ENCODE data around the gene TNFSF18.
"Not testable (repeated sequence)": the region's sequence is repeated elsewhere in the genome, so short reads cannot be mapped to it uniquely, and the experiment has no call there.

TNFSF18 gene, protein sequence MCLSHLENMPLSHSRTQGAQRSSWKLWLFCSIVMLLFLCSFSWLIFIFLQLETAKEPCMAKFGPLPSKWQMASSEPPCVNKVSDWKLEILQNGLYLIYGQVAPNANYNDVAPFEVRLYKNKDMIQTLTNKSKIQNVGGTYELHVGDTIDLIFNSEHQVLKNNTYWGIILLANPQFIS

DNA sequence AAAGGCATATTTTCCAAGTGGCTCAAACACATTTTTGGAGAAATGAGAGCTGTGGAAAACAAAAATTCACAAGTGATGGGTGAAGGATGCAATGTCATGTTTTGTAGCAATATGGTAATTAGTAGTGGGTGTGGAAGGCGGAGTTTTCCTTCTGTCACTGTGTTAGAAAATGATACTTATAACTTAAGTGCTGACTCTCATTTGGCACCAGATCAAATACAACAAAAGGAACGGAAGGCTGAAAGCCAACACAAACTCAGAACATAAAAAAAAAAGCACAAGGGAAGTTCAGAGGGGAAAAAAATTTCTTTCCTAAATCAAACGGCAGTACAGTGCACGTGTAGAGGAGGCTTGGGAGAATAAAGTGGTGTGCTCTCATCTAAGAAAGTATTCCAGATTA is at the start of gene TNFSF18:
Gene TNFSF18, minus strand, starts transcription at position 77 of the 400 bp plus-strand sequence. Its CDS starts 45 bp downstream, at position 32.
- no peak for DNase-seq

- no peak for DNase-seq
These were observed 48.4 kb upstream of the TNFSF18 start for GRCh38 chr1:173099166-173099565.

DNA sequence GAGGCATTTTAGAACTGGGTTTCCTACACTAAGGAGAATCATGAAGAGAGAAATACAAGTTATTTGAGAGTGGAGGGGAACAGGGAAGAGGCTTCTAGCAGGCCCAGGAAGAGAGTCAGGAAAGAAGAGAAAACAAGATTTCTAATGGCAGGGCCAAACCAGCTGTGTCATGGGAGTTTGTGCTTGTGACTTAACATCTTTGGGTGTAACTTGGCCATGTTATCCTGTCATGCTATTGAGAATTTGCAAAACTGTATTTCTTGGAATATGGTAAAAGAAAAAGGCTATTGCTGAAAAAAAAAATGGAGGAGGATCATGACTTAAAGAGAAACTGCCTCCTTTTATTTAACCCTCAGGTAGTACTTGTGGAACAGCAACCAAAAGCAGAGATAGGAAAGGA is 47.4 kb upstream of the TNFSF18 start:
- no peak for DNase-seq

- DNase-seq = no peak
These were observed 46.3 kb upstream of the TNFSF18 start for GRCh38 chr1:173097001-173097400.

DNA sequence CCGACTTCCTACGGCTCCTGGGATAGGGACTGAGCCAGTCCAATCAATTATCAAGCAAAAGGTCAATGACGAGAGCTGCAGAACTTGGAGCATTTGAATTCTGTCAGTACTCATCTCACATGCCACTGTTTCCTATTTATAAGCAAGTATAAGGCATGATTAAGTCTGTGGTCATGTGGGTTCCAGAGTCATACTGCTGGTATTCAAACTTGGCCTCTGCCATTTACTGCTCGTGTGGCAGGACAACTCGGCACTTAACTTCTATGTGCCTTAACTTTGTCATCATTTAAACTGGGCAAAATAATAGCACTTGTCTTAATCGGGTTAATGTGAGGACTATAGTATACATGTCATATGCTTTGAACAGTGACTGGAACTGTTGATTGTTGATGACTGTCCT is 44.9 kb upstream of the TNFSF18 start:
- no peak for DNase-seq

DNA sequence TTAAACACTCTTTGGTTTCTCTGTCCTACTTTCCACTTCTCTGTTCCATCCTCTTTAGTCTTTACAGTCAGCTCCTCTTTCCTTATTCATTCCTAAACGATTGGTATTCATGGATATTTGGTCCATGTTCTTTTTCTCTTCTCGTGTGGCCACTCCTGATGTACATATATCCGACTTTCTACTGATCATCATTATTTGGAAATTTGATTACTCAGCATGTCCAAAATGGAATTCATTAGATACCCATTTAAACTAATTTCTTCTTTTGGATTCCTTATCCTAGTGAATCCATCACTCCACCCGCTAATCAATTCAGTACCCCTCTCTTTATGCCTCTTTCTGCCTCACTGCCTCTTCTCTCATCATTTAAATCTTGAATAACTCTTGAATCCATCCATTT is 43.8 kb upstream of the TNFSF18 start:
- no peak for DNase-seq

DNA sequence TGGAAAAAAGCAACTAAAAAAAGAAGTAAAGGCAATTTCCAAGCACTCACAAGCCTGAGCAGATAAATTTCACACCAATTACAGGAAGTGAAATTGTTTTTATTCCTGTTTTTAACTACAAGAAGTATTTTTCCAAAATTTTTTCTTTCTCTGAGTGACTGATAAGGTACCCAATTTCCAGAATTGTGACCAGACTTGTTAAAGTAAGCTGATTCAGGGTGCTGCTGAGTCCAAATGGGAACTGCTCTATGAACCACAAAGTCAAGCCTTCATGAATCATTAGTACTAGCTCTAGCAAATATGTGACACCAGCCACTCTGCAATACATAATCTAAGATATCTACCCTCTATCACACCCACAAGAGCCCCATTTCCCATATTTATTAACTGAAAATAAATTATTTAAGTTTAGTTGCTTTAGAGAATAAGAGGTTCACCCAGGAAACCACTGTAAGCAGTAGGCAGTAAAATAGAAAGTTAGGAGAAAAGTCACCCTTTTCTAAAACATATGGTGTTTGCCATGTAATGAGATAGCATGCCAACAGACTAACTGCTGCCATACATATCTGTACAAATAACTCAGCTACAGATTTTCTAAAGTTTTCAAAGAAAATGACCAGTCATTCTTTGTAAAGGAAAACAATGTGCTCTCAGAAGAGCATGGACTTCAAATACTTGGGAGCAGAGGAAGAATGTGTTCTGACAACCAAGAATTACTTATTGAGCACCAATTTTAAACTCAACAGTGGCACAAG is 43.1 kb upstream of the TNFSF18 start:
- no peak for DNase-seq

DNA sequence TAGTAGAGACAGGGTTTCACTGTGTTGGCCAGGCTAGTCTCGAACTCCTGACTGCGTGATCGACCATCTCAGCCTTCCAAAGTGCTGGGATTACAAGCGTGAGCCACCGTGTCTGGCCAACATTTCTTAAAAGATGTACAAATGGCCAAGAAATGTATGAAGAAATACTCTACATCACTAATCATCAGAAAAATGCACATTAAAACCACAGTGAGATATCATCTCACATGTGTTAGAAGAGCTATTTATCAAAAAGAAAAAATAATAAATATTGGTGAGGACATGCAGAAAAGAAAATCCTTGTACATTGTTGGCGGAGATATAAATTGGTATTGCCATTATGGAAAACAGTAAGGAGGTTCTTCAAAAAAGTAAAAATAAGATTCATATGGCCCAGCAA is 33.6 kb upstream of the TNFSF18 start:
- no peak for DNase-seq

DNA sequence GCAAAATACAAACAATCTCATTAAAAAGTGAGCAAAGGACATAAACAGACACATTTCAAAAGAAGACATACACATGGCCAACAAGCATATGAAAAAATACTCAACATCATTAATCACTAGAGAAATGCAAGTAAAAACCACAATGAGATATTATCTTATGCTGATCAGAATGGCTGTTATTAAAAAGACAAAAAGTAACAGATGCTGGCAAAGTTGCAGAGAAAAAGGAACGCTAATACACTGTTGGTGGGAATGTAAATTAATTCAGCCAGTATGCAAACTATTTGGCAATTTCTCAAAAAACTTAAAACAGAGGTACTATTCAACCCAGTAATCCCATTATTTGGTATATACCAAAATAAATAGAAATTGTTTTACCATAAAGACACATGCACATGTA is 32.2 kb upstream of the TNFSF18 start:
- no peak for DNase-seq

GRCh38 chr1:173074217-173074616 is 23.5 kb upstream of the TNFSF18 start:
- not testable (repeated sequence) for DNase-seq

- DNase-seq = no peak
These were observed 13.3 kb upstream of the TNFSF18 start for GRCh38 chr1:173064011-173064410.

- DNase-seq = no peak
These were observed 12.4 kb upstream of the TNFSF18 start for GRCh38 chr1:173063171-173063570.

- no peak for DNase-seq
These were observed 11.6 kb upstream of the TNFSF18 start for GRCh38 chr1:173062150-173062938.

GRCh38 chr1:173058556-173058955 is 7.8 kb upstream of the TNFSF18 start:
- DNase-seq = no peak

- no peak for DNase-seq
These were observed 7.2 kb upstream of the TNFSF18 start for GRCh38 chr1:173057984-173058383.

- DNase-seq = no peak
These were observed 5.6 kb upstream of the TNFSF18 start for GRCh38 chr1:173056365-173056764.

- DNase-seq = no peak
These were observed 2.0 kb upstream of the TNFSF18 start for GRCh38 chr1:173052681-173053196.

GRCh38 chr1:173049322-173049633 is 1.5 kb downstream of the TNFSF18 start:
- DNase-seq = no peak

DNA sequence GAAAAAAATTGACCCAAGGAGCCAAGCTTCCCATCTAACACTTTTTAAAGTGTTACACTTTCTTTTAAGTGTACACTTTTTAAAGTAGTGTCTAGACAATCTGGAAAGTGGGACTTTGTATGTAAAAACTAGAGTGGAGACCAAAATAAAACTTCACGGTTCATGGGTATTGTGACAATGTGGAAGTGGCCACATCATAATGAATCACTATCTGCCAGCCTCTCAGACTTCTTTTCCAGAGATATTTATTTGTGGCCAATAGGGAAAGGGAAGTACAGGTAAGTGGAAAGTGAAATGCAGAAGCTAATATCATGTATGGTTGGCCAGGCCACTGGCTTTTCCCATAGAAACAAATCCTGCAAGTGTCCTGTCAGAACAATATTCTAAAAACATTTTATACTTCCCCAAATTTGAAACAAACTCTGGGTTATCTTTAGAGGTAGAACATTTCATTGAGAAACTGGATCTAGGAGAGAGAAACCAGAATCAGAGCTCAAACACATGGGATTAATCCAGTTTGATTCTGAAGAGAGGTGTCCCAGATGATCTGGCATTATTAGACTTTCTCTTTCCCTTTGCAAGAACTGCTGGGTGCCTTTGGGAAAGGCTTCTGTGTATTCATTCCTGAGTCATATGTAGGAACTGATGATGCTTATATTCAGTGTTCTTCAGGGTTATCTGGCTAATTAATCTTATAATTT is 2.0 kb downstream of the TNFSF18 start:
- DNase-seq = no peak

DNA sequence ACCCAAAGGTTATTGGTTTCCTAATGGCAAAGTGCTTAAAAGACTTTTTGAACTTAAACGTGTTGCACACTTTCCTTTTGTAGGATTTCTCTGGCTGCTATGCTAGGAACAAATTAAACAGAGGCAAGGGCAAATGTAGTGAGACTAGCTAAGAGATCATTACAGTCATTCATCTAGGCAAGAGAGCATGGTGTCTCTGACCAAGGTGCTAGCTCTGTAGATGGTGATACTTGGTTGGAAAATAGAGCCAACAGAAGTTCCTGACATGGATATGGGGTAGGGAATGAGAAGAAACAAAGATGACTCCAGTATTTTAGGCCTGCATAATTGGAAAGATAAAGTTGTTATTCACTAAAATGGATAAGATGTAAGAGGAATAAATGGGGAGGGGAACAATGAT is 6.1 kb downstream of the TNFSF18 start:
- DNase-seq = no peak

- DNase-seq = no peak
These were observed 7.5 kb downstream of the TNFSF18 start for GRCh38 chr1:173043253-173043652.

DNA sequence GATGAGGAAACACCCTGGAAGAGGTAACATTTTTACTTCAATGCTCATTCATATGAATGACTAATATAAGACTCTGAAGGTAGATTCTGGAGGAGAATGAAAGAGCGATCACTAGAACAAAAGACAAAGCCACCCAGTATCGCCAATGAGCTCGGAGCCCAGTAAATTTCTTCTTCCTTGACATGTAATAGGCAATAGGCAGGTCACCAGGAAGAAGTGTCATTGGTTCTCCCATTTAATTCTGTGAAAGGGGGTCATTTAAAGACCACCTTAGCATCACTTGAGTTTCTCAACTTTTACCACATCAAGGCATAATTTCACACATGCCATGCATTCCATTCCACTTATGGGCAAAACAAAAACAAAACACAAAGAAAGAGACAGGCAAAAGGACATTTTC is 7.9 kb downstream of the TNFSF18 start:
- DNase-seq = no peak

GRCh38 chr1:173039626-173040025 is 11.1 kb downstream of the TNFSF18 start:
- no peak for DNase-seq
